HG02981 (cell line): ENCODE results near the gene IMMT.
A peak's percentile ranks its signal among the peaks of the same experiment; 100 is the strongest.
"Not testable (repeated sequence)": the region's sequence is repeated elsewhere in the genome, so short reads cannot be mapped to it uniquely, and the experiment has no call there.

ENCODE experiments used
- ATAC-seq: cut with Tn5 transposase; IDR thresholded peaks from one replicate; pipeline ENCODE4 v1.9.1; 2021; ENCODE audit warnings: mild to moderate bottlenecking, moderate library complexity; ENCODE audit not compliant: unreplicated experiment

IMMT gene

GRCh38 chr2:86195055-86195807 is at the start of gene IMMT:
Gene IMMT (minus strand): TSS chr2:86195462. CDS start chr2:86195382, 80 bp downstream.
- ATAC-seq, result peak; percentile 88

- not testable (repeated sequence) for ATAC-seq
Measured at GRCh38 chr2:86244781-86245180, 49.5 kb upstream of the IMMT start.

- no peak for ATAC-seq
Measured at GRCh38 chr2:86243950-86244733, 48.9 kb upstream of the IMMT start.

GRCh38 chr2:86243272-86243671 is 48.0 kb upstream of the IMMT start:
- ATAC-seq, result no peak

GRCh38 chr2:86241611-86242010 is 46.3 kb upstream of the IMMT start:
- no peak for ATAC-seq

GRCh38 chr2:86240251-86240650 is 45.0 kb upstream of the IMMT start:
- no peak for ATAC-seq

GRCh38 chr2:86239745-86240144 is 44.5 kb upstream of the IMMT start:
- no peak for ATAC-seq

GRCh38 chr2:86239326-86239725 is 44.1 kb upstream of the IMMT start:
- ATAC-seq, result no peak

- peak; percentile 87 for ATAC-seq
Measured at GRCh38 chr2:86238354-86238753, 43.1 kb upstream of the IMMT start.

GRCh38 chr2:86237172-86237571 is 41.9 kb upstream of the IMMT start:
- ATAC-seq, result no peak

GRCh38 chr2:86235196-86235980 is 40.1 kb upstream of the IMMT start:
- no peak for ATAC-seq

- no peak for ATAC-seq
Measured at GRCh38 chr2:86234563-86235131, 39.4 kb upstream of the IMMT start.

- ATAC-seq, result no peak
Measured at GRCh38 chr2:86233436-86233835, 38.2 kb upstream of the IMMT start.

- ATAC-seq, result no peak
Measured at GRCh38 chr2:86232910-86233309, 37.6 kb upstream of the IMMT start.

- no peak for ATAC-seq
Measured at GRCh38 chr2:86232373-86232784, 37.1 kb upstream of the IMMT start.

- ATAC-seq, result no peak
Measured at GRCh38 chr2:86231680-86232372, 36.6 kb upstream of the IMMT start.

GRCh38 chr2:86230961-86231360 is 35.7 kb upstream of the IMMT start:
- ATAC-seq, result no peak

- no peak for ATAC-seq
Measured at GRCh38 chr2:86229221-86229620, 34.0 kb upstream of the IMMT start.

- ATAC-seq, result not testable (repeated sequence)
Measured at GRCh38 chr2:86228574-86228973, 33.3 kb upstream of the IMMT start.

- ATAC-seq, result no peak
Measured at GRCh38 chr2:86227685-86228084, 32.4 kb upstream of the IMMT start.
